NCI-H748 treated with DMSO at 0.1 percent for 48 hours (cell line): ENCODE measurements around the gene CAMKK1.
A peak's percentile ranks its signal among the peaks of the same experiment; 100 is the strongest.

Source experiments
- DNase-seq: peaks from one replicate; lab custom pipeline; 2025; lab: John Stamatoyannopoulos, UW

CAMKK1 gene

GRCh38 chr17:3896108-3896967 lies 3.5 kb upstream of the CAMKK1 start:
- no peak for DNase-seq

- DNase-seq = no peak
These were observed 2.5 kb upstream of the CAMKK1 start for GRCh38 chr17:3895354-3895753.

- no peak for DNase-seq
These were observed 2.1 kb upstream of the CAMKK1 start for GRCh38 chr17:3894911-3895343.

- DNase-seq = no peak
These were observed 1.3 kb upstream of the CAMKK1 start for GRCh38 chr17:3894188-3894587.

- no peak for DNase-seq
These were observed 865 bp upstream of the CAMKK1 start for GRCh38 chr17:3893720-3894116.

- DNase-seq = peak; percentile 71
These were observed 506 bp downstream of the CAMKK1 start for GRCh38 chr17:3892095-3892998.

- DNase-seq = no peak
These were observed 1.2 kb downstream of the CAMKK1 start for GRCh38 chr17:3891626-3892094.

- no peak for DNase-seq
These were observed 2.0 kb downstream of the CAMKK1 start for GRCh38 chr17:3890878-3891219.

- no peak for DNase-seq
These were observed 2.6 kb downstream of the CAMKK1 start for GRCh38 chr17:3890082-3890877.

- DNase-seq = no peak
These were observed 3.4 kb downstream of the CAMKK1 start for GRCh38 chr17:3889325-3890012.

- DNase-seq = no peak
These were observed 4.3 kb downstream of the CAMKK1 start for GRCh38 chr17:3888343-3889171.

- DNase-seq = no peak
These were observed 5.0 kb downstream of the CAMKK1 start for GRCh38 chr17:3887804-3888203.

GRCh38 chr17:3887394-3887793 lies 5.5 kb downstream of the CAMKK1 start:
- DNase-seq = no peak

- no peak for DNase-seq
These were observed 6.1 kb downstream of the CAMKK1 start for GRCh38 chr17:3886776-3887175.

- no peak for DNase-seq
These were observed 6.9 kb downstream of the CAMKK1 start for GRCh38 chr17:3885970-3886369.

- no peak for DNase-seq
These were observed 7.6 kb downstream of the CAMKK1 start for GRCh38 chr17:3885271-3885670.

- no peak for DNase-seq
These were observed 8.7 kb downstream of the CAMKK1 start for GRCh38 chr17:3884188-3884587.

- DNase-seq = no peak
These were observed 10.6 kb downstream of the CAMKK1 start for GRCh38 chr17:3882276-3882675.

GRCh38 chr17:3880983-3881382 lies 11.9 kb downstream of the CAMKK1 start:
- no peak for DNase-seq

- DNase-seq = no peak
These were observed 13.0 kb downstream of the CAMKK1 start for GRCh38 chr17:3879591-3880417.
